Bone marrow (tissue), 2 donors: ENCODE measurements around the gene SNU13.
"Not testable (repeated sequence)": the region's sequence is repeated elsewhere in the genome, so short reads cannot be mapped to it uniquely, and the experiment has no call there.

Experiments used
- DNase-seq, 2 donors: peaks; one replicate each; lab custom pipeline; 2025; lab: John Stamatoyannopoulos, UW

Gene SNU13

GRCh38 chr22:41688365-41689211, at the start of gene SNU13:
Gene SNU13 (minus strand): TSS chr22:41688867. CDS start chr22:41688796, 71 bp downstream.
- peak; percentile 69 to 87 for DNase-seq

GRCh38 chr22:41733241-41733640, 44.6 kb upstream of the SNU13 start:
- not testable (repeated sequence) for DNase-seq

- no peak for DNase-seq
Observed at GRCh38 chr22:41732096-41732772, 43.6 kb upstream of the SNU13 start.

GRCh38 chr22:41731609-41732008, 42.9 kb upstream of the SNU13 start:
- no peak for DNase-seq

GRCh38 chr22:41725510-41726110, 36.9 kb upstream of the SNU13 start:
- DNase-seq, result no peak

- DNase-seq, result no peak
Observed at GRCh38 chr22:41722496-41722895, 33.8 kb upstream of the SNU13 start.

GRCh38 chr22:41713004-41713403, 24.3 kb upstream of the SNU13 start:
- no peak for DNase-seq

- no peak for DNase-seq
Observed at GRCh38 chr22:41709341-41709740, 20.7 kb upstream of the SNU13 start.

GRCh38 chr22:41702763-41703162, 14.1 kb upstream of the SNU13 start:
- DNase-seq, result no peak

GRCh38 chr22:41700108-41700364, 11.4 kb upstream of the SNU13 start:
- no peak for DNase-seq

- DNase-seq, result peak in 1 of 2 donors; percentile 18
Observed at GRCh38 chr22:41699264-41700107, 10.8 kb upstream of the SNU13 start, which contains the start of gene MEI1. Gene MEI1 (plus strand): TSS chr22:41699503. CDS start chr22:41699539, 36 bp downstream.

- peak; percentile 87 to 88 for DNase-seq
Observed at GRCh38 chr22:41697126-41697775, 8.6 kb upstream of the SNU13 start.

- no peak for DNase-seq
Observed at GRCh38 chr22:41696703-41697102, 8.0 kb upstream of the SNU13 start.

GRCh38 chr22:41695211-41695610, 6.5 kb upstream of the SNU13 start:
- DNase-seq, result no peak

- no peak for DNase-seq
Observed at GRCh38 chr22:41690476-41690875, 1.8 kb upstream of the SNU13 start.

- peak in 1 of 2 donors; percentile 38 for DNase-seq
Observed at GRCh38 chr22:41687901-41688364, 734 bp downstream of the SNU13 start.

GRCh38 chr22:41686890-41687289, 1.8 kb downstream of the SNU13 start:
- not testable (repeated sequence) for DNase-seq

GRCh38 chr22:41684194-41684593, 4.5 kb downstream of the SNU13 start:
- no peak for DNase-seq

GRCh38 chr22:41683616-41684015, 5.1 kb downstream of the SNU13 start:
- DNase-seq, result no peak

- no peak for DNase-seq
Observed at GRCh38 chr22:41683052-41683451, 5.6 kb downstream of the SNU13 start.

- DNase-seq, result peak; percentile 58 to 67
Observed at GRCh38 chr22:41682033-41682807, 6.4 kb downstream of the SNU13 start.
